Stimulated activated CD4-positive, alpha-beta T cell treated with anti-CD3 and anti-CD28 coated beads, Interleukin-15, amount 100 ng/mL, for 48 hours (primary cell): ENCODE data around the gene RNF13.
"Not testable (repeated sequence)": the region's sequence is repeated elsewhere in the genome, so short reads cannot be mapped to it uniquely, and the experiment has no call there.

Experiments used
- DNase-seq, 2 donors: peaks; one replicate each; pipeline ENCODE4 v3.0.0-alpha.2; 2020; ENCODE audit warnings: low read depth in 2 of 2

RNF13 gene

GRCh38 chr3:149801195-149801594 is 11.8 kb upstream of the RNF13 start:
- DNase-seq, result no peak

- DNase-seq, result no peak
Measured at GRCh38 chr3:149801639-149802038, 11.4 kb upstream of the RNF13 start.

- DNase-seq, result no peak
Measured at GRCh38 chr3:149806171-149806778, 6.7 kb upstream of the RNF13 start.

- DNase-seq, result peak; percentile 14 to 42
Measured at GRCh38 chr3:149808209-149808829, 4.7 kb upstream of the RNF13 start.

GRCh38 chr3:149809699-149810098 is 3.3 kb upstream of the RNF13 start:
- DNase-seq, result no peak

- DNase-seq, result no peak
Measured at GRCh38 chr3:149810846-149811245, 2.2 kb upstream of the RNF13 start.

GRCh38 chr3:149812165-149812605 is 830 bp upstream of the RNF13 start:
- no peak for DNase-seq

GRCh38 chr3:149813367-149814281 is 609 bp downstream of the RNF13 start:
- no peak for DNase-seq

- no peak for DNase-seq
Measured at GRCh38 chr3:149815321-149815720, 2.3 kb downstream of the RNF13 start.

GRCh38 chr3:149815728-149816127 is 2.7 kb downstream of the RNF13 start:
- DNase-seq, result no peak

GRCh38 chr3:149816311-149816710 is 3.3 kb downstream of the RNF13 start:
- DNase-seq, result no peak

- DNase-seq, result no peak
Measured at GRCh38 chr3:149816986-149817385, 4.0 kb downstream of the RNF13 start.

- no peak for DNase-seq
Measured at GRCh38 chr3:149819432-149819831, 6.4 kb downstream of the RNF13 start.

GRCh38 chr3:149820183-149820582 is 7.2 kb downstream of the RNF13 start:
- DNase-seq, result no peak

- DNase-seq, result no peak
Measured at GRCh38 chr3:149826636-149827035, 13.6 kb downstream of the RNF13 start.

- no peak for DNase-seq
Measured at GRCh38 chr3:149828390-149828789, 15.4 kb downstream of the RNF13 start.

- DNase-seq, result not testable (repeated sequence)
Measured at GRCh38 chr3:149829631-149830030, 16.6 kb downstream of the RNF13 start.

GRCh38 chr3:149830902-149831301 is 17.9 kb downstream of the RNF13 start:
- DNase-seq, result no peak

GRCh38 chr3:149831321-149831720 is 18.3 kb downstream of the RNF13 start:
- no peak for DNase-seq

- no peak for DNase-seq
Measured at GRCh38 chr3:149832086-149832485, 19.1 kb downstream of the RNF13 start.

GRCh38 chr3:149833241-149833640 is 20.2 kb downstream of the RNF13 start:
- DNase-seq, result no peak

GRCh38 chr3:149838491-149838890 is 25.5 kb downstream of the RNF13 start:
- DNase-seq, result not testable (repeated sequence)

GRCh38 chr3:149839469-149839868 is 26.5 kb downstream of the RNF13 start:
- DNase-seq, result not testable (repeated sequence)
